CD8-positive, alpha-beta memory T cell (primary cell): ENCODE data around the gene GRIN1. TPM values are rescaled to one million over a fixed set of nuclear protein-coding genes. Genes with fewer than 3 reads are reported as not detected.

Experiments used
- CTCF ChIA-PET: fragments of 350-600 bp; sonication (Branson Sonifier 250); formaldehyde crosslinking; loops from one replicate; lab custom pipeline; 2021; ENCODE audit warnings: antibody characterized with exemption; lab: Charles Lee
- POLR2A ChIA-PET: fragments of 350-600 bp; sonication (Branson Sonifier 250); formaldehyde crosslinking; loops from one replicate; lab custom pipeline; 2021; ENCODE audit warnings: antibody characterized with exemption; lab: Charles Lee
- DNase-seq, 5 donors: peaks; one replicate each; pipeline versions ENCODE4 v3.0.0 to v3.0.0-alpha.2; 2020 to 2022; ENCODE audit warnings: mixed read lengths in 1 of 5
- H3K27ac ChIP-seq: one replicate; pipeline ENCODE4 v1.7.0; 2013; ENCODE audit warnings: low read depth, mild to moderate bottlenecking, low read length, moderate library complexity
- H3K27me3 ChIP-seq: 2 replicates; pipeline ENCODE4 v1.7.0; 2013; ENCODE audit warnings: low read length, mild to moderate bottlenecking; ENCODE audit not compliant: insufficient read depth, poor library complexity, severe bottlenecking
- H3K36me3 ChIP-seq: 2 replicates; pipeline ENCODE4 v1.7.0; 2013; ENCODE audit warnings: mild to moderate bottlenecking, low read length, moderate library complexity; ENCODE audit not compliant: insufficient read depth
- H3K4me1 ChIP-seq: 2 replicates; pipeline ENCODE4 v1.7.0; 2013; ENCODE audit warnings: mild to moderate bottlenecking, low read length, moderate library complexity; ENCODE audit not compliant: insufficient read depth
- H3K4me3 ChIP-seq: 2 replicates; pipeline ENCODE4 v1.7.0; 2013; ENCODE audit warnings: mild to moderate bottlenecking, low read length
- H3K9me3 ChIP-seq: 2 replicates; pipeline ENCODE4 v1.7.0; 2013; ENCODE audit warnings: mild to moderate bottlenecking, low read length
- H3K27ac Mint-ChIP-seq, 8 donors: one replicate each; pipeline ENCODE4 v1.8.0; 2020 to 2021; ENCODE audit warnings: mixed read lengths in 8 of 8, mild to moderate bottlenecking in 6 of 8, inconsistent platforms in 3 of 8, moderate library complexity in 3 of 8
- H3K27me3 Mint-ChIP-seq, 2 donors: one replicate each; pipeline ENCODE4 v1.8.0; 2020 to 2021; ENCODE audit warnings: mixed read lengths in 2 of 2, mild to moderate bottlenecking in 1 of 2, moderate library complexity in 1 of 2
- H3K36me3 Mint-ChIP-seq, 3 donors: one replicate each; pipeline ENCODE4 v1.8.0; 2020 to 2021; ENCODE audit warnings: mixed read lengths in 3 of 3, inconsistent platforms in 1 of 3, mild to moderate bottlenecking in 1 of 3
- H3K4me1 Mint-ChIP-seq, 3 donors: one replicate each; pipeline ENCODE4 v1.8.0; 2020 to 2021; ENCODE audit warnings: mixed read lengths in 3 of 3, inconsistent platforms in 1 of 3, mild to moderate bottlenecking in 1 of 3
- H3K4me3 Mint-ChIP-seq, 7 donors: one replicate each; pipeline ENCODE4 v1.8.0; 2020 to 2021; ENCODE audit warnings: mixed read lengths in 7 of 7, mild to moderate bottlenecking in 6 of 7, moderate library complexity in 4 of 7, inconsistent platforms in 2 of 7
- H3K9me3 Mint-ChIP-seq, 5 donors: one replicate each; pipeline ENCODE4 v1.8.0; 2020 to 2022; ENCODE audit warnings: mixed read lengths in 5 of 5, mild to moderate bottlenecking in 3 of 5, moderate library complexity in 2 of 5, inconsistent platforms in 1 of 5
- polyA plus RNA-seq: library from polyadenylated mRNA; unstranded; fragments of 300-500 nt; fragmentation: Illumina TruSeq; gene quantifications from one replicate; pipeline ENCODE4 v1.2.3, GENCODE V29; 2021
- total RNA-seq, 2 experiments: library from RNA; stranded (reverse); gene quantifications; one replicate each; pipeline ENCODE4 v1.2.3, GENCODE V29; 2021

GRIN1 gene
- total and polyA plus RNA-seq, 3 experiments from 2014 or later = not detected

GRCh38 chr9:137194909-137195308 lies 56.0 kb downstream of the GRIN1 start:
- no peak for DNase-seq
- Mint-ChIP-seq H3K27ac (no peak overlapping the region), H3K27me3 (no peaks in the 10 kb centered on the region), H3K36me3 (peaks cover 0 to 8% (median 0%) of the 10 kb centered on the region in 3 donors), H3K4me3 (no peak overlapping the region), H3K9me3 (no peaks in the 10 kb centered on the region), H3K4me1 (peaks cover 0 to 12% (median 3%) of the 10 kb centered on the region in 3 donors)
- peaks cover 7% of the 10 kb centered on the region for H3K4me1 ChIP-seq
- no peak overlapping the region for H3K4me3 ChIP-seq
- H3K9me3 ChIP-seq = no peaks in the 10 kb centered on the region
- ChIA-PET CTCF (interaction anchor here (0.8 to 1.5 kb wide), 4 partner anchors 22 to 99 kb away, joined by 3 to 4 read pairs (median 3); no protein-coding TSS in a partner anchor), POLR2A (no interaction called here)
- peaks cover 4% of the 10 kb centered on the region for H3K36me3 ChIP-seq
- H3K27ac ChIP-seq = no peak overlapping the region
- no peaks in the 10 kb centered on the region for H3K27me3 ChIP-seq

GRCh38 chr9:137195525-137196220 lies 56.7 kb downstream of the GRIN1 start:
- no peaks in the 10 kb centered on the region for H3K9me3 Mint-ChIP-seq
- ChIA-PET CTCF (interaction anchor here (0.7 to 1.4 kb wide), 2 partner anchors 41 to 100 kb away, joined by 3 read pairs; no protein-coding TSS in a partner anchor), POLR2A (no interaction called here)
- peaks cover 0 to 9% (median 3%) of the 10 kb centered on the region in 3 donors for H3K4me1 Mint-ChIP-seq
- no peak overlapping the region for H3K4me3 Mint-ChIP-seq
- DNase-seq = no peak
- Histone ChIP-seq H3K36me3 (peaks cover 2% of the 10 kb centered on the region), H3K27me3 (no peaks in the 10 kb centered on the region), H3K4me3 (no peak overlapping the region), H3K4me1 (peaks cover 5% of the 10 kb centered on the region), H3K9me3 (no peaks in the 10 kb centered on the region), H3K27ac (no peak overlapping the region)
- H3K27me3 Mint-ChIP-seq = no peaks in the 10 kb centered on the region
- H3K36me3 Mint-ChIP-seq = peaks cover 0 to 5% (median 0%) of the 10 kb centered on the region in 3 donors
- no peak overlapping the region for H3K27ac Mint-ChIP-seq

- H3K9me3 Mint-ChIP-seq = no peaks in the 10 kb centered on the region
- H3K27me3 Mint-ChIP-seq = no peaks in the 10 kb centered on the region
- CTCF ChIA-PET = interaction anchor here (1.2 to 3.0 kb wide), 3 partner anchors 9 to 43 kb away, joined by 3 to 9 read pairs (median 4); partner anchors contain the start of genes SSNA1 and TUBB4B
- peak overlapping the region; percentile 19 to 63 (median 38) for H3K4me3 Mint-ChIP-seq
- no peaks in the 10 kb centered on the region for H3K36me3 Mint-ChIP-seq
- no peak overlapping the region for H3K27ac Mint-ChIP-seq
- peaks cover 11 to 17% (median 11%) of the 10 kb centered on the region in 3 donors for H3K4me1 Mint-ChIP-seq
- Histone ChIP-seq H3K27ac (no peak overlapping the region), H3K9me3 (no peaks in the 10 kb centered on the region), H3K27me3 (no peaks in the 10 kb centered on the region), H3K36me3 (no peaks in the 10 kb centered on the region), H3K4me3 (no peak overlapping the region), H3K4me1 (peaks cover 17% of the 10 kb centered on the region)
- no peak for DNase-seq
- POLR2A ChIA-PET = interaction anchor here (1.2 kb wide), 1 partner anchor 9 kb away, joined by 4 read pairs; no protein-coding TSS in a partner anchor
These were observed 59.3 kb downstream of the GRIN1 start for GRCh38 chr9:137198051-137198901.

GRCh38 chr9:137198902-137199283 lies 59.9 kb downstream of the GRIN1 start:
- Histone ChIP-seq H3K36me3 (no peaks in the 10 kb centered on the region), H3K9me3 (no peaks in the 10 kb centered on the region), H3K27me3 (no peaks in the 10 kb centered on the region), H3K4me3 (no peak overlapping the region), H3K4me1 (peaks cover 18% of the 10 kb centered on the region), H3K27ac (no peak overlapping the region)
- CTCF ChIA-PET = interaction anchor here (1.2 to 3.0 kb wide), 3 partner anchors 10 to 42 kb away, joined by 3 to 9 read pairs (median 4); partner anchors contain the start of genes SSNA1 and TUBB4B
- Mint-ChIP-seq H3K4me3 (peak overlapping the region in 5 of 7 donors; percentile 19 to 63 (median 54)), H3K9me3 (no peaks in the 10 kb centered on the region), H3K27ac (no peak overlapping the region), H3K4me1 (peaks cover 11 to 22% (median 12%) of the 10 kb centered on the region in 3 donors), H3K27me3 (no peaks in the 10 kb centered on the region), H3K36me3 (no peaks in the 10 kb centered on the region)
- POLR2A ChIA-PET = interaction anchor here (0.5 to 1.2 kb wide), 2 partner anchors 10 to 165 kb away, joined by 3 to 4 read pairs; no protein-coding TSS in a partner anchor
- DNase-seq = no peak

- H3K27me3 ChIP-seq = no peaks in the 10 kb centered on the region
- Mint-ChIP-seq H3K27ac (peak overlapping the region in 2 of 8 donors; percentile 57 to 73), H3K36me3 (no peaks in the 10 kb centered on the region), H3K9me3 (no peaks in the 10 kb centered on the region), H3K27me3 (no peaks in the 10 kb centered on the region), H3K4me1 (peaks cover 17 to 28% (median 19%) of the 10 kb centered on the region in 3 donors), H3K4me3 (peak overlapping the region; percentile 32 to 81 (median 76))
- no peaks in the 10 kb centered on the region for H3K36me3 ChIP-seq
- DNase-seq = no peak
- H3K9me3 ChIP-seq = no peaks in the 10 kb centered on the region
- no peak overlapping the region for H3K27ac ChIP-seq
- ChIA-PET CTCF (interaction anchor here (3.0 kb wide), 1 partner anchor 10 kb away, joined by 9 read pairs; the partner anchor contains the start of gene SSNA1), POLR2A (interaction anchor here (0.5 kb wide), 1 partner anchor 166 kb away, joined by 3 read pairs; no protein-coding TSS in a partner anchor)
- no peak overlapping the region for H3K4me3 ChIP-seq
- H3K4me1 ChIP-seq = peaks cover 25% of the 10 kb centered on the region
These were observed 60.6 kb downstream of the GRIN1 start for GRCh38 chr9:137199411-137200121.

- H3K36me3 Mint-ChIP-seq = peaks cover 0 to 2% (median 0%) of the 10 kb centered on the region in 3 donors
- peak within 1 kb of the TSS; percentile 79 to 98 (median 83) for H3K4me3 Mint-ChIP-seq
- peak; percentile 95 to 99 (median 98) for DNase-seq
- no peaks in the 10 kb centered on the region for H3K9me3 Mint-ChIP-seq
- POLR2A ChIA-PET = interaction anchor here (0.6 to 2.5 kb wide), 12 partner anchors 12 to 393 kb away, joined by 3 to 20 read pairs (median 4); partner anchors contain the start of genes ANAPC2, MAN1B1, NELFB and RABL6
- H3K9me3 ChIP-seq = no peaks in the 10 kb centered on the region
- H3K27ac Mint-ChIP-seq = peak within 1 kb of the TSS; percentile 66 to 97 (median 78)
- peak within 1 kb of the TSS; percentile 78 for H3K4me3 ChIP-seq
- H3K27ac ChIP-seq = peak within 1 kb of the TSS; percentile 74
- peaks cover 30% of the 10 kb centered on the region for H3K4me1 ChIP-seq
- H3K36me3 ChIP-seq = no peaks in the 10 kb centered on the region
- H3K27me3 ChIP-seq = no peaks in the 10 kb centered on the region
- CTCF ChIA-PET = interaction anchor here (0.7 to 2.6 kb wide), 5 partner anchors 11 to 104 kb away, joined by 3 to 13 read pairs (median 4); partner anchors contain the start of genes ANAPC2, CYSRT1, RNF224 and SSNA1
- H3K4me1 Mint-ChIP-seq = peaks cover 20 to 35% (median 21%) of the 10 kb centered on the region in 3 donors
- H3K27me3 Mint-ChIP-seq = no peaks in the 10 kb centered on the region
These were observed 61.6 kb downstream of the GRIN1 start, which contains the start of gene TPRN for GRCh38 chr9:137200311-137201204. Gene TPRN (minus strand): TSS chr9:137200741. CDS start chr9:137200711, 30 bp downstream.
